HEK293 (cell line): ENCODE results near the gene EGFR.

Source experiments
- CTCF ChIA-PET: fragments of 350-600 bp; formaldehyde crosslinking; extraction: SDS; loops from one replicate; lab custom pipeline; 2021; ENCODE audit warnings: antibody characterized with exemption; lab: Yijun Ruan, JAX
- POLR2A ChIA-PET: fragments of 300-600 bp; formaldehyde crosslinking; extraction: SDS; loops from one replicate; lab custom pipeline; 2020; ENCODE audit warnings: antibody characterized with exemption, inconsistent platforms; lab: Yijun Ruan, JAX
- H3K27ac ChIP-seq: fragments of 200-500 bp; sonication (Bioruptor generic); 2 replicates; pipeline ENCODE4 v1.5.1; 2014; ENCODE audit warnings: low read depth, low read length, control low read depth, inconsistent platforms; ENCODE audit errors: extremely low read depth
- H3K36me3 ChIP-seq, 2 experiments: fragments of 200-500 bp in 1 of 2; sonication (Bioruptor generic) in 1 of 2; 1 replicate in 1 of 2; 2 replicates in 1 of 2; pipeline ENCODE4 v1.5.1; 2014 to 2017; ENCODE audit warnings: inconsistent platforms in 2 of 2, low read length in 2 of 2; ENCODE audit not compliant: control insufficient read depth in 2 of 2, insufficient read depth in 1 of 2
- H3K4me1 ChIP-seq: fragments of 200-500 bp; sonication (Bioruptor generic); 2 replicates; pipeline ENCODE4 v1.5.1; 2014; ENCODE audit warnings: mild to moderate bottlenecking, low read length, inconsistent platforms; ENCODE audit not compliant: control insufficient read depth, insufficient read depth
- H3K4me3 ChIP-seq: 2 replicates; pipeline ENCODE4 v1.5.1; 2011; ENCODE audit warnings: low read depth, mild to moderate bottlenecking, control low read depth, low read length, moderate library complexity
- H3K9me3 ChIP-seq: fragments of 200-500 bp; sonication (Bioruptor generic); 2 replicates; pipeline ENCODE4 v1.5.1; 2014; ENCODE audit warnings: low read depth, low read length, inconsistent platforms; ENCODE audit not compliant: control insufficient read depth, insufficient read depth
- EGR2 ChIP-seq: fragments of 450-650 bp; formaldehyde crosslinking; IDR thresholded peaks from 2 replicates; pipeline ENCODE4 v1.5.1; 2016; ENCODE audit warnings: low read depth, missing biosample characterization, missing genetic modification characterization
- HOXD13 ChIP-seq: sonication (generic); formaldehyde crosslinking; IDR thresholded peaks from 2 replicates; pipeline ENCODE4 v1.8.0; 2022; ENCODE audit warnings: missing genetic modification reagents, borderline replicate concordance
- MYNN ChIP-seq: fragments of 450-650 bp; formaldehyde crosslinking; IDR thresholded peaks from 2 replicates; pipeline ENCODE4 v1.5.1; 2016; ENCODE audit warnings: missing biosample characterization, missing genetic modification characterization, borderline replicate concordance
- PRDM6 ChIP-seq: fragments of 450-650 bp; formaldehyde crosslinking; IDR thresholded peaks from 2 replicates; pipeline ENCODE4 v1.5.1; 2017; ENCODE audit warnings: missing biosample characterization, missing genetic modification characterization
- SCRT1 ChIP-seq: fragments of 450-650 bp; formaldehyde crosslinking; IDR thresholded peaks from 2 replicates; pipeline ENCODE4 v1.5.1; 2016; ENCODE audit warnings: missing biosample characterization, missing genetic modification characterization, borderline replicate concordance
- ZBTB8A ChIP-seq: fragments of 450-650 bp; formaldehyde crosslinking; IDR thresholded peaks from 2 replicates; pipeline ENCODE4 v1.5.1; 2016; ENCODE audit warnings: missing biosample characterization, missing genetic modification characterization
- ZNF132 ChIP-seq: fragments of 450-650 bp; formaldehyde crosslinking; IDR thresholded peaks from 2 replicates; pipeline ENCODE4 v1.5.1; 2017; ENCODE audit warnings: missing biosample characterization, missing genetic modification characterization, borderline replicate concordance
- ZNF138 ChIP-seq: fragments of 450-650 bp; formaldehyde crosslinking; IDR thresholded peaks from 2 replicates; pipeline ENCODE4 v1.5.1; 2016; ENCODE audit warnings: missing biosample characterization, missing genetic modification characterization, borderline replicate concordance
- ZNF157 ChIP-seq: fragments of 450-650 bp; formaldehyde crosslinking; IDR thresholded peaks from 2 replicates; pipeline ENCODE4 v1.5.1; 2016; ENCODE audit warnings: missing biosample characterization, missing genetic modification characterization
- ZNF184 ChIP-seq: fragments of 450-650 bp; IDR thresholded peaks from 2 replicates; pipeline ENCODE4 v1.5.1; 2018; ENCODE audit warnings: missing biosample characterization, mild to moderate bottlenecking, missing genetic modification characterization
- ZNF223 ChIP-seq: fragments of 450-650 bp; formaldehyde crosslinking; IDR thresholded peaks from 2 replicates; pipeline ENCODE4 v1.5.1; 2016; ENCODE audit warnings: missing biosample characterization, missing genetic modification characterization
- ZNF391 ChIP-seq: fragments of 450-650 bp; formaldehyde crosslinking; IDR thresholded peaks from 2 replicates; pipeline ENCODE4 v1.5.1; 2016; ENCODE audit warnings: low read depth, missing biosample characterization, missing genetic modification characterization, borderline replicate concordance
- ZNF513 ChIP-seq: fragments of 450-650 bp; IDR thresholded peaks from 2 replicates; pipeline ENCODE4 v1.5.1; 2018; ENCODE audit warnings: missing biosample characterization, missing genetic modification characterization
- ZNF645 ChIP-seq: fragments of 450-650 bp; formaldehyde crosslinking; IDR thresholded peaks from 2 replicates; pipeline ENCODE4; 2016; ENCODE audit warnings: missing biosample characterization, missing genetic modification characterization
- ZNF660 ChIP-seq: fragments of 450-650 bp; IDR thresholded peaks from 2 replicates; pipeline ENCODE4 v1.5.1; 2018; ENCODE audit warnings: missing biosample characterization, mild to moderate bottlenecking, missing genetic modification characterization
- ZNF76 ChIP-seq: fragments of 450-650 bp; formaldehyde crosslinking; IDR thresholded peaks from 2 replicates; pipeline ENCODE4; 2016; ENCODE audit warnings: low read depth, missing biosample characterization, missing genetic modification characterization, borderline replicate concordance
- ZSCAN4 ChIP-seq: fragments of 450-650 bp; formaldehyde crosslinking; IDR thresholded peaks from 2 replicates; pipeline ENCODE4 v1.5.1; 2017; ENCODE audit warnings: missing biosample characterization, missing genetic modification characterization

The EGFR gene

GRCh38 chr7:55203300-55203699 is 184.5 kb downstream of the EGFR start:
- no peaks in the 10 kb centered on the region for H3K4me1 ChIP-seq
- peaks cover 21 to 60% of the 10 kb centered on the region in 2 experiments for H3K36me3 ChIP-seq
- peak; percentile 44 for TF ChIP-seq ZSCAN4 (tag by site-specific recombination)
- TF ChIP-seq ZNF645, result no peak
- H3K4me3 ChIP-seq, result no peak overlapping the region
- ChIA-PET CTCF (no interaction called here), POLR2A (no interaction called here)
- no peaks in the 10 kb centered on the region for H3K9me3 ChIP-seq
- H3K27ac ChIP-seq, result no peak overlapping the region

- Histone ChIP-seq H3K27ac (no peak overlapping the region), H3K9me3 (no peaks in the 10 kb centered on the region), H3K4me3 (no peak overlapping the region), H3K4me1 (0 out of 2 replicates have a peak, but pooled peaks cover 5% of the 10 kb centered on the region), H3K36me3 (peaks cover 21 to 45% of the 10 kb centered on the region in 2 experiments)
- TF ChIP-seq ZBTB8A (tag by site-specific recombination) (no peak), ZNF184 (tag by site-specific recombination) (no peak), ZNF513 (tag by site-specific recombination) (no peak), SCRT1 (no peak), ZNF391 (tag by site-specific recombination) (no peak)
- CTCF ChIA-PET, result no interaction called here
- POLR2A ChIA-PET, result no interaction called here
Observed at GRCh38 chr7:55205124-55205955, 186.5 kb downstream of the EGFR start.

GRCh38 chr7:55206235-55207029 is 187.6 kb downstream of the EGFR start:
- Histone ChIP-seq H3K4me3 (no peak overlapping the region), H3K9me3 (no peaks in the 10 kb centered on the region), H3K4me1 (0 out of 2 replicates have a peak, but pooled peaks cover 5% of the 10 kb centered on the region), H3K36me3 (peaks cover 21 to 36% of the 10 kb centered on the region in 2 experiments), H3K27ac (no peak overlapping the region)
- CTCF ChIA-PET, result no interaction called here
- POLR2A ChIA-PET, result no interaction called here
- no peak for TF ChIP-seq ZNF223 (tag by site-specific recombination)
- no peak for TF ChIP-seq MYNN (tag by site-specific recombination)
- TF ChIP-seq ZNF138, result no peak
- TF ChIP-seq PRDM6 (tag by site-specific recombination), result no peak
- TF ChIP-seq ZNF76 (tag by site-specific recombination), result no peak
- no peak for TF ChIP-seq EGR2 (tag by site-specific recombination)
- TF ChIP-seq ZNF132 (tag by site-specific recombination), result no peak
- no peak for TF ChIP-seq ZNF660 (tag by site-specific recombination)
- TF ChIP-seq ZNF157, result no peak
- TF ChIP-seq HOXD13 (CRISPR knock-in tag), result no peak
